BLaER1 treated with 17β-estradiol and CSF1 and Interleukin-3, amounts not matched to agents 10 nM and 100 nM (cell line): Measurements from ENCODE around the gene UBA5.
"Not testable (repeated sequence)": the region's sequence is repeated elsewhere in the genome, so short reads cannot be mapped to it uniquely, and the experiment has no call there.

Source experiments
- H3K27ac ChIP-seq, 11 experiments: shearing (Covaris generic); formaldehyde crosslinking; 2 replicates each; pipeline ENCODE4 v1.8.1; 2022
- H3K27me3 ChIP-seq, 11 experiments: shearing (Covaris generic); formaldehyde crosslinking; 2 replicates each; pipeline ENCODE4 v1.8.1; 2022
- H3K36me3 ChIP-seq, 11 experiments: shearing (Covaris generic); formaldehyde crosslinking; 2 replicates each; pipeline ENCODE4 v1.8.1; 2022
- H3K4me1 ChIP-seq, 10 experiments: shearing (Covaris generic); formaldehyde crosslinking; 2 replicates each; pipeline ENCODE4 v1.8.1; 2022
- H3K4me2 ChIP-seq, 11 experiments: shearing (Covaris generic); formaldehyde crosslinking; 2 replicates each; pipeline ENCODE4 v1.8.1; 2022
- H3K4me3 ChIP-seq, 10 experiments: shearing (Covaris generic); formaldehyde crosslinking; 2 replicates each; pipeline ENCODE4 v1.8.1; 2022
- H3K9ac ChIP-seq, 11 experiments: shearing (Covaris generic); formaldehyde crosslinking; 2 replicates each; pipeline ENCODE4 v1.8.1; 2022
- H3K9me3 ChIP-seq, 11 experiments: shearing (Covaris generic); formaldehyde crosslinking; replicated peaks in 1 of 11; 2 replicates each; pipeline ENCODE4 v1.8.1; 2022
- H4K20me1 ChIP-seq, 11 experiments: shearing (Covaris generic); formaldehyde crosslinking; 2 replicates each; pipeline ENCODE4 v1.8.1; 2022
- Cebpa-rat ChIP-seq, 11 experiments: shearing (Covaris generic); IDR thresholded peaks; 2 replicates each; pipeline ENCODE4 v1.8.1; 2022

Gene UBA5

GRCh38 chr3:132626955-132627354 is 33.2 kb upstream of the UBA5 start:
- peaks cover 5 to 37% (median 28%) of the 10 kb centered on the region in 11 experiments; a peak in 21 of 22 replicates for H3K36me3 ChIP-seq
- no peaks in the 10 kb centered on the region for H3K27me3 ChIP-seq
- peaks cover 3 to 36% (median 10%) of the 10 kb centered on the region in 10 experiments; a peak in 16 of 20 replicates for H3K4me1 ChIP-seq
- H3K9ac ChIP-seq: no peak overlapping the region
- no peak overlapping the region for H3K4me2 ChIP-seq
- no peak overlapping the region for H3K4me3 ChIP-seq
- H3K9me3 ChIP-seq: no peaks in the 10 kb centered on the region
- H3K27ac ChIP-seq: no peak overlapping the region; a peak in 1 of 22 replicates
- no peaks in the 10 kb centered on the region for H4K20me1 ChIP-seq
- TF ChIP-seq Cebpa-rat (IDR thresholded peaks at IDR 0.05): no peak

- TF ChIP-seq Cebpa-rat (IDR thresholded peaks at IDR 0.05): no peak
- Histone ChIP-seq H3K36me3 (peaks cover 5 to 37% (median 28%) of the 10 kb centered on the region in 11 experiments; a peak in 21 of 22 replicates), H3K4me1 (peaks cover 0 to 26% (median 0%) of the 10 kb centered on the region in 10 experiments; a peak in 7 of 20 replicates), H3K4me2 (no peak overlapping the region), H3K9ac (no peak overlapping the region), H4K20me1 (no peaks in the 10 kb centered on the region), H3K27ac (no peak overlapping the region), H3K27me3 (no peaks in the 10 kb centered on the region), H3K4me3 (no peak overlapping the region), H3K9me3 (no peaks in the 10 kb centered on the region)
Observed at GRCh38 chr3:132628157-132628556, 32.0 kb upstream of the UBA5 start.

GRCh38 chr3:132629928-132630327 is 30.2 kb upstream of the UBA5 start:
- Histone ChIP-seq H3K9me3 (no peaks in the 10 kb centered on the region), H3K4me2 (peak overlapping the region in 2 of 11 experiments; percentile 8 to 25; a peak in 2 of 22 replicates), H3K27me3 (no peaks in the 10 kb centered on the region), H3K36me3 (peaks cover 5 to 34% (median 24%) of the 10 kb centered on the region in 11 experiments; a peak in 21 of 22 replicates), H3K27ac (no peak overlapping the region), H4K20me1 (no peaks in the 10 kb centered on the region), H3K9ac (no peak overlapping the region), H3K4me3 (no peak overlapping the region), H3K4me1 (peaks cover 0 to 23% (median 0%) of the 10 kb centered on the region in 10 experiments; a peak in 6 of 20 replicates)
- no peak for TF ChIP-seq Cebpa-rat (IDR thresholded peaks at IDR 0.05)

GRCh38 chr3:132630612-132631011 is 29.5 kb upstream of the UBA5 start:
- no peak overlapping the region for H3K4me3 ChIP-seq
- TF ChIP-seq Cebpa-rat (IDR thresholded peaks at IDR 0.05): no peak
- no peak overlapping the region for H3K9ac ChIP-seq
- peaks cover 0 to 17% (median 0%) of the 10 kb centered on the region in 10 experiments; a peak in 6 of 20 replicates for H3K4me1 ChIP-seq
- H4K20me1 ChIP-seq: no peaks in the 10 kb centered on the region
- no peaks in the 10 kb centered on the region for H3K27me3 ChIP-seq
- no peak overlapping the region for H3K27ac ChIP-seq
- H3K4me2 ChIP-seq: no peak overlapping the region
- peaks cover 5 to 37% (median 28%) of the 10 kb centered on the region in 11 experiments; a peak in 21 of 22 replicates for H3K36me3 ChIP-seq
- H3K9me3 ChIP-seq: no peaks in the 10 kb centered on the region

DNA sequence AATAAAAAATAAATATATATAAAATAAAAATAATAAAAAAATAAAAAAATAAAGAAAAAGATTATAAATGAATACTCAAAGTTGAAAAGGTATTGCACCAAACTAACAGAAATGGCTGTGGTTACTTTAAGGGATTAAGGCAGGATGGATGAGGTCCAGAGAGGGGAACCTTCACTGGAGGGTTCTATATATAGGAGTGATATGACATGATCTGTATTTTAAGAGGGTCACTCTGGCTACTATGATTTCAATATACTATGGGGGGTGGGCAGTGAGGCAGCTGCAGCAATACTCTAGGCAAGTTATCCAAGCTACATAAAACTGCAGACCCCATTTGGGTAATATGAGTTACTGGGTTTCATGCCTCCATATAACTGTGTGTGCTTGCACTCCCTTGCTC is 25.1 kb upstream of the UBA5 start:
- no peaks in the 10 kb centered on the region for H3K27me3 ChIP-seq
- H4K20me1 ChIP-seq: no peaks in the 10 kb centered on the region
- H3K9ac ChIP-seq: no peak overlapping the region
- peaks cover 5 to 39% (median 20%) of the 10 kb centered on the region in 11 experiments; a peak in 19 of 22 replicates for H3K36me3 ChIP-seq
- H3K27ac ChIP-seq: no peak overlapping the region
- H3K9me3 ChIP-seq: no peaks in the 10 kb centered on the region
- peaks cover 0 to 4% (median 0%) of the 10 kb centered on the region in 10 experiments; a peak in 6 of 20 replicates for H3K4me1 ChIP-seq
- H3K4me2 ChIP-seq: no peak overlapping the region
- TF ChIP-seq Cebpa-rat (IDR thresholded peaks at IDR 0.05): no peak
- no peak overlapping the region for H3K4me3 ChIP-seq

DNA sequence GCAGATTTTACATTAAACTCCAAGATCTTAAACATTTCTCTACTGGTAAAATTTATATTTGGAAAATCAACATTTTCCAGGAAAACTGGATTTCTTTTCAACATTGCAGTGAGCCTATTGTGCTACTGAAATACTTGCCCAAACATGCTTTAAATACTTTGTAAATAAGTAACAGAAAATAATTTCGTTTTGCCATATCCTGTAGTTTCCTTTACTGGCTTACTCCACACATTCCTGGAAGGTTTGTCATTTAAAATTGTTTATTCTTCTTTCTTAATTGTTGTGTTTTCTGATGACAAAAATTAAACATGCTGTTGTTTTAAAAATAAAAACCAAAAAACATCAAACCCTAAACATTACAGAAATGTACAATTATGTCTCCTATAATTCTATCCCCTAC is 22.5 kb upstream of the UBA5 start:
- H3K9ac ChIP-seq: no peak overlapping the region
- peaks cover 0 to 6% (median 0%) of the 10 kb centered on the region in 10 experiments; a peak in 3 of 20 replicates for H3K4me1 ChIP-seq
- no peak for TF ChIP-seq Cebpa-rat (IDR thresholded peaks at IDR 0.05)
- H3K27me3 ChIP-seq: no peaks in the 10 kb centered on the region
- H3K9me3 ChIP-seq: no peaks in the 10 kb centered on the region
- peaks cover 5 to 50% (median 22%) of the 10 kb centered on the region in 11 experiments; a peak in 18 of 22 replicates for H3K36me3 ChIP-seq
- no peak overlapping the region for H3K27ac ChIP-seq
- H3K4me3 ChIP-seq: no peak overlapping the region
- H4K20me1 ChIP-seq: no peaks in the 10 kb centered on the region
- no peak overlapping the region for H3K4me2 ChIP-seq

GRCh38 chr3:132638706-132639105 is 21.4 kb upstream of the UBA5 start:
- Histone ChIP-seq H3K9ac (no peak overlapping the region), H3K4me1 (peaks cover 0 to 6% (median 0%) of the 10 kb centered on the region in 10 experiments; a peak in 3 of 20 replicates), H3K27ac (no peak overlapping the region), H3K27me3 (no peaks in the 10 kb centered on the region), H3K4me2 (no peak overlapping the region), H3K36me3 (peaks cover 5 to 50% (median 22%) of the 10 kb centered on the region in 11 experiments; a peak in 18 of 22 replicates), H3K4me3 (no peak overlapping the region), H4K20me1 (no peaks in the 10 kb centered on the region), H3K9me3 (no peaks in the 10 kb centered on the region)
- no peak for TF ChIP-seq Cebpa-rat (IDR thresholded peaks at IDR 0.05)

GRCh38 chr3:132641427-132641826 is 18.7 kb upstream of the UBA5 start:
- H3K9ac ChIP-seq, H4K20me1 ChIP-seq, H3K9me3 ChIP-seq, H3K4me3 ChIP-seq, H3K4me2 ChIP-seq, H3K27ac ChIP-seq, H3K4me1 ChIP-seq, H3K27me3 ChIP-seq: not testable (repeated sequence)
- H3K36me3 ChIP-seq: peaks cover 5 to 43% (median 17%) of the 10 kb centered on the region in 11 experiments; a peak in 17 of 22 replicates

DNA sequence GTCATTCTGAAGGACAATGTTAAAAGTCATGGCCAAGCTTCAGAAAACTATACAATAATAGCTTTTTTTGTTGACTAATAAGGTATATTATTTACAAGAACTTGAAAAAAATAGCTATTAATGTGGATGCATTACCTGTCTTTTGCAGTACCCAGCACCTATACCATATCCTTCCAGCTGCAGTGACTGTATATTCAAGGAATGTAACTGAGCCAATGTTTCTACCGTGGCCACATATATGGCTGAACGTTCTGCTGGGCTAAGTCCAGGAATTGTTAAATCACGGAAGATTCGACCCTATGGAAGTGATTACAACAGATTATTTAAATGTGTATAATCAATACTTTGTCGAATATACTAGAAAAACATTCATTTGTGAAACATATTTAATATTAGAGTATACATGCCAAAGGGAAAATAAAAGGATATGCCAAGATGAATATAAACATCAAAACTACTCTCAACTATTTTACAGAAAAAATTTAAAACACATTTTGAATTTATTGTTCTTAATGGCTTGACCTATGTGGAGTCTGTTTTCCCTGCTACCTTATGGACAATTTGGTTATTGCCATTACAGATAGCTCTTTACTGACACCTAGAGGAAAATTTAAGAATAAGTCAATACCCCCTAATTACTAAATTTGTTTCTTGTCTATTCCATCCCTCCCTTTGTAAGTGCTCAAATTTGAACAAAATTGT is 18.1 kb upstream of the UBA5 start:
- peaks cover 4 to 37% (median 15%) of the 10 kb centered on the region in 11 experiments; a peak in 17 of 22 replicates for H3K36me3 ChIP-seq
- H4K20me1 ChIP-seq: no peaks in the 10 kb centered on the region
- H3K27me3 ChIP-seq: no peaks in the 10 kb centered on the region
- no peak overlapping the region for H3K27ac ChIP-seq
- H3K9me3 ChIP-seq: no peaks in the 10 kb centered on the region
- no peak overlapping the region for H3K9ac ChIP-seq
- peak overlapping the region in 1 of 11 experiments; percentile 64; a peak in 1 of 22 replicates for H3K4me2 ChIP-seq
- H3K4me1 ChIP-seq: peaks cover 0 to 12% (median 0%) of the 10 kb centered on the region in 10 experiments; a peak in 4 of 20 replicates
- no peak for TF ChIP-seq Cebpa-rat (IDR thresholded peaks at IDR 0.05)
- H3K4me3 ChIP-seq: no peak overlapping the region
